Stimulated activated CD8-positive, alpha-beta memory T cell treated with anti-CD3 and anti-CD28 coated beads, Interleukin-15, amount 100 ng/mL, for 48 hours (primary cell): ENCODE data around the gene NDUFA8.
A peak's percentile ranks its signal among the peaks of the same experiment; 100 is the strongest.

Source experiments
- DNase-seq, 2 donors: peaks; one replicate each; pipeline ENCODE4 v3.0.0-alpha.2; 2020; ENCODE audit warnings: low read depth in 2 of 2

Gene NDUFA8

GRCh38 chr9:122135529-122135859, 24.1 kb downstream of the NDUFA8 start:
- DNase-seq: no peak

GRCh38 chr9:122134822-122135528, 24.6 kb downstream of the NDUFA8 start:
- no peak for DNase-seq

- DNase-seq: no peak
These were observed 25.5 kb downstream of the NDUFA8 start for GRCh38 chr9:122133984-122134535.

- no peak for DNase-seq
These were observed 26.2 kb downstream of the NDUFA8 start for GRCh38 chr9:122133263-122133983.

GRCh38 chr9:122132539-122132938, 27.0 kb downstream of the NDUFA8 start:
- DNase-seq: no peak

- no peak for DNase-seq
These were observed 28.1 kb downstream of the NDUFA8 start for GRCh38 chr9:122131401-122132001.

- DNase-seq: no peak
These were observed 28.7 kb downstream of the NDUFA8 start for GRCh38 chr9:122130837-122131236.

- DNase-seq: no peak
These were observed 29.6 kb downstream of the NDUFA8 start for GRCh38 chr9:122129969-122130368.

GRCh38 chr9:122128969-122129343, 30.6 kb downstream of the NDUFA8 start:
- DNase-seq: no peak

GRCh38 chr9:122128007-122128968, 31.3 kb downstream of the NDUFA8 start:
- DNase-seq: no peak

- DNase-seq: no peak
These were observed 32.2 kb downstream of the NDUFA8 start for GRCh38 chr9:122127396-122127798.

- DNase-seq: no peak
These were observed 33.0 kb downstream of the NDUFA8 start for GRCh38 chr9:122126331-122127261.

- DNase-seq: no peak
These were observed 33.9 kb downstream of the NDUFA8 start for GRCh38 chr9:122125509-122126330.

- peak; percentile 50 to 57 for DNase-seq
These were observed 34.4 kb downstream of the NDUFA8 start for GRCh38 chr9:122125158-122125508.

GRCh38 chr9:122124528-122124927, 35.1 kb downstream of the NDUFA8 start:
- DNase-seq: no peak

- DNase-seq: no peak
These were observed 35.5 kb downstream of the NDUFA8 start for GRCh38 chr9:122124048-122124447.

GRCh38 chr9:122122903-122123632, 36.5 kb downstream of the NDUFA8 start:
- peak; percentile 32 to 44 for DNase-seq

- no peak for DNase-seq
These were observed 37.1 kb downstream of the NDUFA8 start for GRCh38 chr9:122122468-122122867.

GRCh38 chr9:122121931-122122330, 37.6 kb downstream of the NDUFA8 start:
- DNase-seq: no peak
